ENCODE data around the gene ARID3C.
A peak's percentile ranks its signal among the peaks of the same experiment; 100 is the strongest.

Gene ARID3C

DNA sequence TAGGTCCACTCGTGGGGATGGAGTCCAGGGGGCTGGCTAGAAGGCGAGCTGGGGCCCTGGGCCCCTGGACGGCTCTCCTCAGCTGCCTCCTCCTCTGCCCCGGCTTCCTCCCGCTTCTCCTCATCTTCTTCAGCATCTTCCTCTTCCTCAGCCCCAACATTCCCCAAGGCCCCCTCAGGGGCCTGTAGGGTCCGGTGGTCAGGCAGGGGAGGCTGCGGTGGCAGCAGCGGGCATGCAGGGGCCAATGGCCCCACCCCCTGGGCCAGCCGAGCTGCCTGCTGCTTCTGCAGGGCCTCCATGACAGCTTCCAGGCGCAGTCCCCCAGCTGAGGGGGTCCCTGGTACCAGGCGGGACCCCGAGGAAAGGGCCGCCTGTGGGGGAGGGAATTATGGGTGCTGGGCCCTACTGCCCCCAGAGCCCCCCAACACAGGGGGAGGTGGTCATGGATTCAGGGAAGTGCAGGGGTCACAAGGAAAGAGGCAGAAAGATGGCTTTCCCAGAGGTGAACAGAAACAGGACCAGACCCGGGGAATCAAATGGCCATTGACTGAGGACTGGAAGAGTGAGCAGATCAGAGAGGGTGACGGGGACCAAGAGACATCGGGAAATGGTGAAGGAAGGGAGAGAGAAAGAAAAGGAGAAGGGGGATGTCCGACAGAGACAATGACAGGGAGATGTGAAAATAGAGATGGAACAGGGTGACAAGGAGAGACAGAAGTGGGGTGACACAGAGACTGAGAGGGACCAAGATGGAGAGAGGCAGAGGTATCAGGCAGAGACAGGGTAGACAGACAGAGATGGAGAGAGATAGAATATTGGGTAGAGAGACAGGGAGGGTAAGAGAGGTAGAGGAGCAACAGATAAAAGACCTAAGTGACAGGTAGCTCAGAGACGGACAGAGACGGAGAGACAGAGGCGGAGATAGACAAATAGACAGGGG lies 880 bp downstream of the ARID3C start:
- no peak for DNase-seq

DNA sequence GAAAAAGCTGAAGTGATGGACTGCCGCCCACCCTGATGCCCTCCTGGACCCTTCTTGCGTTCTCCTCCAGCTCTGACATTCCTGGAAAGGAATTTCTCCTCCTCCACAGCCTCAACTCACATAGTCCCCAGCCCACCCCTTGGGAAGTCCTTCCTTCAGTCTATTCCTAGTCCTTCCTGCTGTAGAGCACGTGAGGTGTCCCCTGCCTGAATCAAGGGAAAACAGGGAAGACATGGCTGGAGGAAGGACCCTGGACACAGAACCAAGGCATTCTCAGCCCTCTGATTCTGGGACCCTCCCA lies 3.7 kb downstream of the ARID3C start:
- no peak for DNase-seq

DNA sequence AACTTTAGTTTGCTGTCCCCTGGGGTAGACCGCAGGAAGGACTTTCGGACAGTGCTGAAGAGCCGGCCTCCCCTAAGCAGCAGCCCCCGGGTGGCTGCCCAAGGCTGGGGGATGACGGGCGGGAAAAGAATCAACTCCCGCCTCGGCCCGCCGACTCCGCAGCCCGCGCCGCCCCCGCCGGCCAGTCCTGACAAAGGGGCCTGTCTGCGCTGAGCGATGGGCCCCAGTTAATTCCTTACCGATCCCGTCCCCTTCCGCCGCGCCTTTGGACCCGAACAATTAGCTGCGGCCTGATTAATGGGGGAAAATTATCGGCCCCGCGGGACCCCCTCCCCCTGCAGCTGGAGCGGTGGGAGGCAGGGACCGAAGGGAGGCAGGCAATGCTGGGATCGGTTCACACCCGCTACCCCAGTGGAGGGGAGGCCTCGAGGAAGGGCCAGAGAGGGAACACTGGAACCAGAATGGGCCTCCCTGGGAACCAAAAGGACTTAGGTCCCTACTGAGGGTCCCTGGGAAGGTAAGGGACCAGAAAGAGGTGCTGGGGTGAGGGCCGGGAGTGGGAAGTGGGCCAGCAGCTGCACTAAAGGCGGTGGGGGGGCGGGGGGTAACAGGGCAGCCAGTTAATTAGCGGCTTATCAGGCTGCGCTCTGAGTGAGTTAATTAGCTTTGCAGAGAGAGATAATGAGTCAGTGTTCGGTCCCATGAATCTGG lies 4.2 kb downstream of the ARID3C start:
- DNase-seq, result no peak

DNA sequence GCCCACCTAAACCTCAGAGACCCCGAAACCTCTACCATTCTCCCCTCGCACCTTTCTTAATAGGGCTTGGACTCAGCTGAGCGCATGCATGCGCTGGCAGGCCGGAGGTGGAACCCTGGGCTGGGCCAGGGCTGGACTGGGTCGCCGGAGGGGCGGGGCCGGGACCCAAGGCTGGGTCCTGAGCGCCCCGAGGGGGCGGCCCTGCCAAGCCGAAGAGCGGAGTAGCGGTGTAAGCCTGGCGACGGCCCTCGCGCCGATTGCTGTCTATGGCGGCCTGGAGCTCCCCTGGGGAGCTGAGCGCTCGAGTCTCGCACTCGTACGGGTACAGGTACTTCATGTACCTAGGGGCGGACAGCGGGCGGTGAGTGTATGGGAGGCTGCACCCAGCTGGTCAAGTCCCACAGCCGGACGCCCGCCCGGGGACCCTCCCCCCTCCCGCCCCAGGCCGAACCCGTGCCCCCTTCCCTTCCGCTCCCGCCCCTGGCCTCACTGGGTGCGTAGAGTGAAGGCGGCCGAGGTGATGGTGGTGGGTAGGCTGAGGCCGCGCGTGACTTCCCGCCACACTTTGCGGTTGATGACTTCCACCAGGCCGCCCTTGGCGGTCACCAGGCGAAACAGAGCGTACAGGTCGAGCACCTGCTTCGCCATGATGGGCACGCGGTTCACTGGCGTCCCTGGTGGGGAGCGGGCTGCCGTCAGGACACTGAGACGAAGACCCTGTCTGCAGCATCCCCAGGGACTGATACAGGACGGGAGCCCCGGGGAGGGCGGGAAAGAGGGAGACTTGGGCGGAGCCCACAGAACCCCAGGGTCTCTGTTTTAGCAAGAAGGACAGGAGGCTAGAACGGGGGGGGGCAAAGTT lies 5.3 kb downstream of the ARID3C start:
- no peak for DNase-seq

DNA sequence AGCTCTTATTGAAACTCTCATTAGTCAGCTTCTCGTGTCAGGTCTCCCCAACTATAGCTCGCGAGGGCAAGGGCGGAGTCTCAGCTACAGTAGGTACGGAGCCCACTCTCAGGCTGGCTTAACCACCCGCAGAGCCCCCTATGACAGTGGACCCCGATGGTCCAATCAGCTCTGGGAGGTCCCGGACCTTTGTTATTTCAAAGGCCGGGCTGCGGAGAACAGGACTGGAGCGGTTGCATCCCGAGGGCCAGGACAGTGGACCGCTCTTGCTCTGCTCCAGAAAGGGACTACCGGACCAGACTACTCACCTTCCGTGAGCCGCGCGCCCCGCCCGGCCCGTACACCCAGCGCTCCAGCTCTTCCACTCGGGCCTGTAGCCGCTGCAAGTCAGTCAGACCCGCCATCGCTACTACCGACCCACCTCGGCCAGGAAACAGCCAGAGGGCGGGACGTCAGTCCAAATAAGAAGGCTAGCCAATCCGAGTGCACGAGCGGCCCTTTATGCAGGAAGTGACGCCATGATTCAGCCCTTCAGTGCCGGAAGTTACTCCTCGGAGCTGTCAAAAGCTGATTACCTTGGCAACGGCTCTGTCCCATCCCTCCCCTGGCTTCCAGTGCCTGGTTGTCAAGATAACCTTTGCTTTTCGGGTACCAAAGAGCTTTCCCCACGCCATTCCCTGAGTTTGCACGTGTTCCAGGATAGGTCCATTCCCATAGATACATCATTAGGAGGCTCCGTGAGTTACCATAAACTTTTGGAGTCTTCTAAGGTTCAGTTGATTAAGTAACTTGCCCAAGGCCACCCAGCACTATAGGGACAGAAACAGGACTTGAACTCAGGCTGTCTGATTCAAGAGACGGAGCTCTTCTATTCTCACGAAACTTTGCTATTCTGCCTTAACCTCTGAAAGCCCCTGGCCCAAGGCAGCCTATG lies 8.5 kb downstream of the ARID3C start, which contains the start of gene DCTN3:
Gene DCTN3, minus strand, starts transcription at position 435 of the 934 bp plus-strand sequence. Its CDS starts 31 bp downstream, at position 404.
- peak; percentile 96 for DNase-seq

DNA sequence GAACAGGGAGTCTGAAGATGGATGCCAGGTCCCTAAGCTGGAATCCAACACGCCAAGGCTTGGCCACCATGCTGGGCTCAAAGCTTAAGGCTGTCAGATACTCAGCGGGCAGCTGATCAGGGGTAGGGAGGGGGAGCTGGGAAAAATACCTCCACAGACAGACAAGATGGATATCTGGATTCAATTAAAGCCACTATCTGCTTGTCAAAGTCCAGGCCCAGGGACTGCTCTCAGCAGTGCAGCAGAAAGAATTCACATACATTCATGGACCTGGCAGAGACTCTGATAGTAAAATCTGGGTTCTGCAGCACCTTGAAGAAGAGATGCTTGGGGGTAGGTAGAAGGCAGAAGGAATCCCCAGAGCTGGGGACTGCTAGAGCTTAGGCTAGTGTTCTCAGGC lies 13.7 kb downstream of the ARID3C start:
- no peak for DNase-seq

DNA sequence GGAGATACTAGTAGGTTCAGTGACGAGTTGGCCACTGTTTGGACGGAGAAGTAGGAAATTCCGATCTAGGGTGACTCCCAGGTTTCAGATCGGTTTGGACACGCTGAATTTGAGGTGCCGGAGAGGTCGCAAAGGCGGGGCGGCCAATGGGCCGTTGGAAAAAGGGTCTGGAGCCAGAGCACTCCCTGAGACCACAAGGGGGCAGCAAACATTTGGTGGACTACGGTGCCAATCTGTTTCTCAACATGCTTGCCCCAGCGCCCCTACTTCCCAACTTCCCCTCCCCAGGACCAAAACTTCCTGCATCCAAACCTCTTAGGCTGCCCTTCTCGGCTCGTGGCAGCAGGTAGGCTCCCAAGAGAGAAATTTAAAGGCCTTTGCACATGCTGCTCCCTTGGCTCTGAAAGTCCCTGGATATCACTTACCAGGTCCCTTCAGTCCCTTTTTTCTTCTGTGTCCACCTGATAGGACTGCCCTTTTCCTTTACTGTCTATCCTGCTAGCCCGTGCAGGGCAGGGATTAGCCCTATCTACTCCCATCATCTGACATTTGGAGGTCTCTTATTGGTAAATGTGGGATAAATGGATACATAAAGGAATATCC lies 16.0 kb downstream of the ARID3C start:
- peak; percentile 75 for DNase-seq

DNA sequence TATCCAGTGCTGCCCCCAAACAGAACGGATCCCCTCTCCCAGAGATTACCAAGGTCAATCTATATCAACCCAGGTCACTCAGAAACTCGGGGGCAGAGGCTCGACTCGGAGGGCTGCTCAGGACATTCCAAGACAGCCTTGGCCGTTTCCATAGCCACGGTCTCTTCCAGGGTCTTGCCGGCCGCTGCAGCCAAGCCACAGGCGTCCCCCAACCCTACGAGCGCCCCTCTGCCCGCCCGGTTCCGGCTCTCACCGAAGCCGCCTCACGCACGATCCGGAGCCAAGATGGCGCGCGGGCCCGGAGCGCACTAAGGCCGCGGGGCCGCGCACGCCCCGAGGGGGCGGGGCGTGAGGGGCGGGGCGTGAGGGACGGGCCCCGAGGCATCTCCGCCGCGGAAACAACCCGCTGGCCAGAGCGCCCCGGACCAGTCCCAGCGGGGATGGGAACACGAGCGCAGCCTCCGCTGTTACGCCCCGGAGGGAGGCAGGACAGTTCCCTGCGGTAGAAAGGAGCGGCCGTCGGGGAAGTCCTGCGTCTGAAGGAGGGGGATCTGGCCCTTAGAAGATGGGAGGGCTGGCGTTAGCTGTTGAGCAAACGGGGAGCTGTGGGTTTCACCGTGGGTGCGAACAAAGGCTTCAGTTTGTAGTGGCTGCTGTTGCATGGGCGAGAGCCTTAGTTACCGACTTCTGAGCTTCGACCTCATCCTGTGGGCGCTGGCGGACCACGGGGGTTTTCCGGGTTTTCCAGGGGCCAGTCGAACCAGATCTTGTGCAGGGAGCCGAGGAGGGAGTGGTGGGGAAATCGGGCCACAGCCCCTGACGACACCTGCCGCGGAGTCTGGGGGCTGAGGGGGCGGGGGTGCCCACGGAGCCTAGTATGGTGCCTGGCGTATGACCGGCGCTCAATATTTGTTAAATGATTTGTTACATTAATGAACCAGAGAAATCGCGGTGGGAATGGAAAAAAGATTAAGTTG lies 16.8 kb downstream of the ARID3C start, which contains the start of gene RPP25L:
Gene RPP25L, minus strand, starts transcription at position 287 of the 977 bp plus-strand sequence. CDS start 801 bp downstream, outside the sequence.
- peak; percentile 83 for DNase-seq

DNA sequence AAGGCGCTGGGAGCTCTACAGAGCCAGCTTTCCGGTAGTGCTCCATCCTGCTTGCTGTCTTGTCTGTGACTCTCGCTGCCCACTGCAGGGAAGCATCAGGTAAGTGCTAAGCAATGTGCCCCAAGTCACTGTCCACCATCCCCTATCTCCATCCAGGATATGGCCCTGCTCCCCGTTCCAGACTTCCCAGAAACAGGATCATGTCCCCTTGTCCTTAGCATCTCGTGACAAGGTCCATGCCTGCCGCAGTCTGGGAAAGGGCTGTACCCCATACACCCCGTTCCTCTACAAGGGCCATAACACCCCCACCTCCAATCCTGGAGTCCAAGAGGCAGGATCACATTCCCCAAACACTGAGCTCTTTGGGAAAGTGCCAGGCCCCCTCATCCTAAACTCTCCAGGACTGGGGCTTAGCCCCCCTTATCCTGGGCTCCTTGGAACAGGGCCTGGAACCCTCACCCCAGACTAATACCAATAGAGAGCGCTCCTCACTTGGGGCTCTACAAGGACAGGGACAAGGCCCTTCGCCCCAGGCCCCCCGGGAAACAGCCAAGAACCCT lies 17.5 kb downstream of the ARID3C start:
- no peak for DNase-seq

DNA sequence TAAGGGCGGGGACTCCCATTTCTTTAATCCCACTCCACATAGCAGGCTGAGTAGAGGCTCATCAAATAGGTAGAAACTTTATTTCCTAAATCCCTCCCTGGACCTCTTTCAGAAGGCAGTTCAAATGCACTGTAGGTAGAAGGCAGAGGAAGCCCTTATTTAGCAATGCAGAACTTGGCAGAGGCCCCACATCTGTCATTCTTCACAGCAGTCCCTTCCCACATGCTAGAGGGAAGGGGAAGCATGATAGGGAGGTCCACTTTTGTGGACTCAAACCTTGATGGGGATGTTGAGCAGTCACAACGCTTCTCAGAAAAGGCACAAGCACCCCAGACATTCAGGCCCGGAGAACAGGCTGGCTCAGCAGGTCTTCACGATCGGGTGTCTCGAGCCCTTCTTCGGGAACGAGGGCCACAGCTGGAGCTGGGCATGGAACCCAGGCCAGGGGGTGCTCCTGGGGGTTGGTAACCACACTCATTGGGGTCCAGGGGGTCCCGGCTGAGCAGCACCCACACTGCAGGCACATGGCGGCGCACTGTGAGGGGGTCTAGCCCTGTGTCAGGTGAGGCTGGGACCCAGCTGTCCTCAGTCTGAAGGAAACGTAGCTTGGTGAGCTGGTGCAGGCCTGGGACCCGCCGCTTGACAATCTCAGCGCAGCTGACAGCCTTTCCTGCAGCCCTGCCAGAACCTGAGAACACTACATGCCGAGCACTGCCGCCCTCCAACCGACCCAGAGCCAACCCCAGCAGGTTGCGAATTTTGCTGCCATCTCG lies 18.2 kb downstream of the ARID3C start:
- DNase-seq, result no peak

DNA sequence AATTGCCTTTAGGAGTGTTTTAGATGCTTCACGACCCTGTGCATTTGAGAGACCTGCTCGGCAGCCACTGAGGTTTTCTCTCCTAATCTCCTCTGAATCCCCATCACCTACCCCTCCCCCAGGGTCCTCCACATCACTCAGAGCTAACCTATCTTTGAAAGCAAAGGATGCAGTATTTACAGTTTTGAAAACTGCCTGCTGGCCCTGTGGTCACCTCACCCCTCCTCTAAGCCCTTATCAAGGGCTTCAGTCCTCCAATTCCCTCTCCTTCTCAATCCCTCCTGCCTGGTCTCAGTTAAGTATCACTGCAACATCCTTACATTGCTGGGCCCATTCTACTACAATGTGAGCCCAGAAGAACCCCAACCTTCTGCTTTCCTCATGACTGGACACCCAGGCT lies 21.5 kb downstream of the ARID3C start:
- DNase-seq, result no peak

DNA sequence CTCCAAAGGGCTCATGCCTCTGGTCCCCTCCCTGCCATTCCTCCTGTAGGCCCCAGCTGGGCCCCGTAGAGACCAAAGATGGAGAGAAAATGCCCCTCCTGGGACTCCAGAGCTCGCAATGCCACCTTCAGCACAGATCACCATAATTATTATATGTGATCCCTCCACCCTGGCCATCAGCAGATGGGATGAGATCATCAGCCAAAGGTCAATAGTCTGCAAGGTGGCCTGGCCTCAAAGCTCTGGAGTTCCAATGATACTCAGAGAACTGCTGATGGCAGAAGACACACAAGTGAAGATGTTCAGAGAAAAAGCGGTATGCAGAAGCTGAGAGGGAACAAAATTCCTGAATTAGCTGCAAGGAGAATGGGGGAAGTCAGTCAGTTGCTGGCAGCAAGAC lies 22.0 kb downstream of the ARID3C start:
- DNase-seq, result no peak

DNA sequence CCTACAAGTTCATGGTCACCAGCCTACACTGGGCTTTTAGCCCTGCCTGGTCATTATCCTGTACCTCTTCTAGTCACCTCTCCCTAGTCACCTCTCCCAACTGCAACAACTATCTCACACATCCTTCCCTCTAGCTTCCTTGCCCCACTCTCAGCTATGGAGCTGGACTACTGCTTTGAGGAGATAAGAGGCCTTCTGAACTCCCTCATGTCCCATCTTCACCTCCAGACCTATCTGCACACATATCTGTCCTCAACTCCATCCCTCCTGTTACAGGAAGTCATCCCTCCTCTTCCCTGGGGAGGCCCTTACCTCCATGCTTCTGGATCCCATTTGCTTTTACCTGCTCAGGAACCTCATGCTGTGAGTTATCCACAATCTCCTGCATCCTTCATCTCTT lies 22.7 kb downstream of the ARID3C start:
- DNase-seq, result no peak

DNA sequence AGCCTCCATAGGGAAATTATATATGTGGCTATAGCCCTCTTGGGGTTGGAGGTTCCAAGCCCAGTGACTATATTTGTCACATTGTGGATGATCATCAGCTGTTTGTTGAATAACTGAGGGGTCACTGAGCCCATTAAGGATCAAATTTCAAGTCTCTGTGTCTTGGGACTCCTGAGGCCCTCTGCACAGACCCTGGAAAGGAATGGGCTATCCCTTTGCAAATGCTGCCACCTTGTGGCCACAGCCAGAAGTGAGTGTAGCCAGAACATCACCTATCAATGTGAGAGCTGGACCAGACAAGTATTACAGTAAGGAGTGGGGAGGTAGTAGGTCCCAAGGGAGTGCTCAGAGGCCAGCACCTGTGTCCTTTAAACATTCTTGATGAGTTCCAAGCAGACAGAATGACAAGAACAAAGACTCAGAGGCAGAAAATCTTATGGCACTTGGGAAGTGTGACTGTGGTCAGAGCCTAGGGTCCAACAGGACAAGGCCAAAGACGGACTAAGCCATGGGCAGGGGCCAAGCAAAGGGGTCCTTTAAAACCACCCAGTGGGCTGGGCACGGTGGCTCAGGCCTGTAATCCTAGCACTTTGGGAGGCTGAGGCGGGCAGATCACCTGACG lies 25.1 kb downstream of the ARID3C start:
- peak; percentile 67 for DNase-seq

DNA sequence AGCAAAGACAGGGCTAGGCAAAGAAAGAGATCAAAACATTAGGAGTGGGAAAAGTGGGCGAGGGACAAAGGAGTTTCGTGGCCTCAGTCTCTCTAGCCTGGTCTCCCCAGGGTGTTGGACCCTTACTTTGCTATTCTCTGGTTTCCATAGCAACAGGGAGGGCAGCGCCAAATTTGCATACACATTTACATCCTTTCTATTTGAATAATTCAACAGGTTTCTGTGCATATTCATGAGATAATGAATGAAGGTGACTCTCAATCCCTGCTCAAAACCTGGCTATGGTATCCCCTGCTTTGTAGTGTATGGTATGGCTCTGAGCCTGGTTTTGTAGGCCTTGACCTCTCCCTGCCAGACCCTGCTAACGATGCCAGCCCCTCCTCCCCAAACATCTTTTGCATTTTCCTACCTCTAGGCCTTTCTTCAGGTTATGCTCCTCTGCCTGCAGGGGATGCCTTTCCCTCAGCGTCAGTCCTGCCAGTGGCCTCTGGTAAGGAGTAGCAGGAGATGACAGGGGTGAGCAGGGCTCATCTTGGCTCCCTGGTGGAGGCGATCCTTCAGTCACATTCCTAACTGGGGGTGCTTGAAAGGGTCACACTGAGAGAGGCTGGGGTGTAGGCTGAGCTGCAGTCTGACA lies 26.8 kb downstream of the ARID3C start:
- no peak for DNase-seq

DNA sequence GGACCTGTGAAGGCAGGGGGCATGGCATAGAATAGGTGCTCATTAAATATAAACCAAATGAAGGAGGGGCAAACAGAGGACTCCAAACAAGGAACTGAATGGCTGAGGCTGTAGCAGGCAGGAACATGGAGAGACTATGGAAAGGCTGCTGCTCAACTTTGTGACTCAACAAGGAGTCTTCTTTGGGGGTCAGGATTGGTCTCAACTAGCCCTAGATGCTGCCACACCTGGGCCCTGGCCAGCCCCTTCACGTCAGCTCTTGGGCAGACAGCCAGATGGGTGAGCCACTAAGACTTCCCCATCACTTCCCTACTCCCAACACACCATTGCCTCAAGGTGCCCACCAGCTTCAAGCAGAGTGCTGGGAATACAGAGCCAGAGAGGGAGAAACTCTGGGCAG lies 28.0 kb downstream of the ARID3C start:
- DNase-seq, result no peak

DNA sequence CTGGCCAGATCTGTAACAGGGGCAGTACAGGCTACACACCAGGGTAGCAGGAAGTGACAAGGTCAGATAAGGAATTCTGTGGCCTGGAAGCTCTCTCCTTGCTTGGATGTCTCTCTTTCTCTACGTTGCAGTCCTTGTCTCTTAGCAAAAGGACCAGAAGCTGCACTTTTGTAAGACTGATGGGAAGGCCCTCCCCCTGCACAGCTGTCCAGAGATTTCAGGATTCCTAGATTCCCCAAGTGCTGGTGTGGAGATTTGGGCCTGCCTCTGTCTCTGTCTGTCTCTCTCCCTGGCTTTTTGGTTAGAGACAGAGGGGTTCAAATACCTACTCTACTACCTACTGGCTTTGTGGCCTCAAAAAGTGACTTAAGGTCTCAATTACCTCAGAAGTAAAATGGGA lies 29.3 kb downstream of the ARID3C start:
- DNase-seq, result no peak

DNA sequence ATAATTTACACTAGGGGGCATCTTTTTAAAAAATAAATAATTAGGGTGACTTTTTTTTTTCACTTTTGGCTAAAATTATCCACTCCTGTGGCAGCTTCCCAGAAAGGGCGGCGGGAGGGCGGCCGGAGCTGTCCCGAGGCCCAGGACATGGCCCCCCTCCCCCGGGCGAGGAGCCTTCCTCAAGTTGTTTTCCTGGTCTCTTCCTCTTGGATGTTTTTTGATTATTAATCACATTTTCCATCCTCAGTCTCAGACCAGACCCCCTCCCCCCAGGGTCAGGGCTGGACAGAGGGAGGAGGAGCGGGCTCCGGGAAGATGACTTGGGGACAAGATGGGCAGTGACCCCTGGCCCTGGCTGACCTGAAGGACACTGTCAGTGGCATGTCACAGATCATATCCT lies 34.7 kb downstream of the ARID3C start:
- no peak for DNase-seq
